EL (cell line): Measurements from ENCODE around the gene TAF3.

Experiments
- DNase-seq: peaks from one replicate; pipeline ENCODE4 v3.0.0-alpha.2; 2016

TAF3 gene

DNA sequence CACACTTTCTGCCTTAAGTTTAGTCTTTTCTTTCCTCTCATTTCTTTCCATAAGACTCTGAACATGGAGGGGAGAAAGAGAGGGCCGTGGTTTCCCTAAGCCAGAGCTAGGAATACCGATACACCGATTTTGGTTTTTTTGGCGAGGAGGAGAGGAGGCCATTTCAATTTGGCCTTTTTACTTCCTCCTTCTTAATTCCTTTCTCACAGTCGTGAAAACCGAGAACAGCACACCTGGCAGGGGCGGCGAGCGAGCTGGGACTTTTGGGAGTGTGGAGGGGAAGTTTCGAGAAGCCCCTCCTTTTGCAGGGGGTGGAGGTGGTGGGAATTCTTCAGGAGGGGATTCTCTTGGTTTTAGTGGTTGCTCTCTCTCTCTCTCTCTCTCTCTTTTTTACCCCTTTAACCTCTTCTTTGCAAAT, 242.4 kb downstream of the TAF3 start:
- no peak for DNase-seq

DNA sequence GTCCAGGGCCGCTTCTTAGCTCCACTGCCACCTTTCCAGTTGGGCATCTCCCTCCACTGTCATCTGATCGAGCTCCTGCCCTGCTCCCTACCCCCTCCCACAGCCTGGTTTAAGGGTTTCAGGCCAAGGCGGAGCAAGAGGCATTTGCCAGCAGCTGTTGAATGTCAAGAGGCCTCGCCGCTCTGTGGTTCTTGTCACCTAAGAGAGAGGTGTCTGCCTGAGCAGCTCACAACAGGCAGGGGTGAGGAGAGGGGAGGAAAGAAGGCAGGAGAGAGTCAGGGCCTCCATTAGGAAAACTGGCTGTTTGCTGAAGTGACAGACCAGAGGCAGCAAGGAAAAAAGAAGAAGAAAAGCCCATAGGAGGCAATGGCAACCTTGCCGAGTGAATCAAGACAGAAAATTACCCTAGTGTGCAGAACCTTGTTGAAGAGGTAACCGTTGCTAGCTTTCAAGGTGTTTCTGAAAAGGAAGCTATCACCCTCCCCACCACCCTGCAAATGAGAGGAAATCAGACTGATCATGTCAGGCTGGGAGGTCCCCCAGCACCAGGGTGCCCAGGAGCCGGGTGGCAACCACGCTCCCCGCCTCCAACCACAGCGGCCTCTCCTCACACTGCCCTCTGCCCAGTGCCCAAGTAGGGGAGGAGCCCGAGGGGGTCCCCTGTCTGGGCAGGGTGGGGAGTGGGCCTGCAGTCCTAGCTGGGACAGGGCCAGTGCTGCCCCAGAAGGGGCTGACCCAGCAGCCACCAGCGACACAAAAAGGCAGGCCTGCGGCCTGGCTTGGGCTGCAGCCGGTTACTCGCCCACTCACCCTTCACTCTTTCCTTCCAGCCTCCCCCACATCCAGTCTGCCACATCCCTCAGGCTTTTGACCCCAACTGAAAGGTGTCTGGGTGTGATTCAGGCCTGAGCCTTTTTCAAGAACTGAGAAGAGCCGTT, 243.2 kb downstream of the TAF3 start:
- no peak for DNase-seq

DNA sequence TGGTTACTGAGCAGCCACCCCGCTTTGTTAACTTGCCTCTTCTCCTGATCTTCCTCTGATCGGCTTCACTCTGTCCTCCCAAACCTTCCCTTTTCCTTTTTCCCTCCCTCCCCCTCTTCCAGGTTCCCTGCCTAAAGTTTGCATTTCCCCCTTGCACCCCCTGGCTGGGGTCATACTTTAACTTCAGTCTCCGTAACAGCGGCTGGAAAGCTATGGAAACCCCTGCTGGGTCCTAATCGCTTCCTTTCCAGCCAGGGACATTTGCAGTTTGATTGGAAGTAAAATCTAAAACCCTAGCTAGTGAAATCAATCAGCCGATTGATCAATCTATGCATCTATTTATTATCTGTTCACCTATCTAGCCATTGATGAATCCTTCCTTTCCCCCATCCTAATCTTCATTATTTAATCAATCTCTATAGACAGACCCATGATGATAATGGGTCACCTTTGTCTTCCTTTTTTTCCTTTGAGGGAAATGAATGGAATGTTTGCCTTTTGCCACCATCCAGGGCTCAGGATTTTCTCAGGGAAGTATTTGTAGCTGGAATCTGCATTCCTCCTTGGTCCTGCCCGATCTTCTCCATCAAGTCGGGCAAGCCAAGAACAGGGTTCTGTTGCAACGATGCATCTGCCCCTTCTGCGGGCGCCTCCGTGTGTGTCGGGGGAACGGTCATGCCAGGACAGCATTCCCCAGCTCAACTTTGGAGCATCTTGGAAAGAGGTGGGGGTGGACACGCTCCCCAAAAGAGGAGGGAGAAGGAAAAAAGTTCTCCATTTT, 245.0 kb downstream of the TAF3 start:
- no peak for DNase-seq

DNA sequence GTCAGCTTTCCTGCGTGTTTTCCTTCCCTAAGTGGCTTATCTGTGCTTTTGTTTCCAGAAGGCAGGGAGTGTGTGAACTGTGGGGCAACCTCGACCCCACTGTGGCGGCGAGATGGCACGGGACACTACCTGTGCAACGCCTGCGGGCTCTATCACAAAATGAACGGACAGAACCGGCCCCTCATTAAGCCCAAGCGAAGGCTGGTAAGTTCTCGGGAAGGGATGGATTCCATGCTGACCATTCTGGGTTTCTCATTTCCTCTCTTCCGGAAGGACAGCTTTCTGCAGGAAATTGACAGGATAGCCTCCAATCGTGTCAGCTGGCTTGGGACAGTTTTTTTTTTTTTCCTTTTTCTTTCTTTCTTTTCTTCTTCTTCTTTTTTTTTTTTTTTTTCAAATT, 245.6 kb downstream of the TAF3 start:
- no peak for DNase-seq

DNA sequence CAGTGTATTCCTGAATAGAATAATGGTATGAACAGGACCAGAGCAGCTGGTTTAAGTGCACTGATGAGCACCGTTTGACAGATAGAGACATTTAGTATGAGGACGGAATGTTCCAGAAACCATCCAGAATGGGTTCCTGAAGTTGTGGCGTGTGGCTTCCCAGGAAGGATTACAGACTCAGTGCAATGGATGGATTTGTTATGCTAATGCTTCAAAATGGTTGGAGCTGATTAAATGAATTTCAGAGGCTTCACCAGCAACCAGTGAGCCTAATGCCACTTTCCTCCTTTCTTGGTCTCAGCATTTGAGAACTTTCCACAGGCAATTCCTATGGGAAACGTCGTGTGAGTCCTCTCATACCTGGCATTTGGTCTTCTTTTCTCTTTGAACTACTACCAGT, 246.1 kb downstream of the TAF3 start:
- DNase-seq: no peak

DNA sequence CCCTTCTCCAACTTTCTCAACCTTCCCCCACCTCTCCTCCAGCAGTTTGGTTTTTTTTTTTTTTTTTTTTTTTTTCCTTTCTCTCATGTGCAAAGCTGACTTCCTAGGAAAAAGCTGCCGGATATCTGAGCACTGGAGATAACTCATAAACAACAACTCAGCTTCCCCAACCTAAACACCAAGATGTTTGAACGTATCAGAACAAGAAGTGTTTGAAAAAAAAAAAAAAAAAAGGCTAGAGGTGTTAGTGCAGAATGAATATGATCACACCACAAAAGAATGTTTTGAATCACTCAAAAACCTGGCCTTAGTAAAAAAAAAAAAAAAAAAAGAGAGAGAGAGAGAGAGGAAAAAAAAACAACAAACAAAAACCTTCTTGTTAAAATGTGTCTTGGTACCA, 247.3 kb downstream of the TAF3 start:
- DNase-seq: no peak

DNA sequence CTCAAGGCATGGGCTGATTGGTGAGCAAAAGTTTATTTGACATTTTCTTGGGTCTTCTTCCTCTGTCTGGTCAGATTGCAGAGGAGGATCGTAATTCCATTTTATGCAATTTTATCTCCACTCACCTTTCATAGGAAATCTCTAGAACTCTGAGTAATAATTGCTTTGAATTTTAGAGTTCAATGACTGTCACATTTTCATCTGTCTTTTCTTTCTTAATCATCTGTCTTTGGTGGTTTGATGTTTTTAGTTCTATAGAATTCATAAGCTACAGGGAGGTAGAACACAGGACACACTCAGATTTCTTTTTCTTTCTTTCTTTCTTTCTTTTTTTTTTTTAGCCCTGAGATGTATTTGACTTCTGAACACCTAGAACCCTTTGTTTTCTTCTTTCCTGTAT, 247.8 kb downstream of the TAF3 start:
- DNase-seq: no peak
